ENCODE measurements around the gene ZBED2. TPM values are rescaled to one million over a fixed set of nuclear protein-coding genes. Genes with fewer than 3 reads are reported as not detected.
A peak's percentile ranks its signal among the peaks of the same experiment; 100 is the strongest.

The ZBED2 gene
- total RNA-seq, 1 donor from 2014 or later = 4.9 TPM

DNA sequence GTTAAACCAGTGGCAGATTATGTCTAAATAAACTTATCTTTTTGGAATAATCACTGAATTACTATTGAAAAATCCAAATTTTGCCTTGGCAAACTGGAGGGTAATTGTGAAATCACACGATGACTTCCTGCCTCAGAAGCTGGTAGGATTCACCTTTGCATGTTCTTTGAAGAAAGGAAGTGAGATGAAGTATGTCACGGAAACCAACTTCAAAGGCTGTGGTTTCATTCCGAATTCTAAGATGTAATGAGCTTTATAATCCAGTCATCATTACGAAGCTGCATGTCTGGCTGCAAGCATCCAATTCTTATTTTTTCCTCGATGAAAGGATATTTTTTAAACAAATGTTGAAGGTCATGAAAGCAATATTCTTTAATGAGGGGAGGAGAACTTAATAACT lies 15.0 kb upstream of the ZBED2 start:
- Histone ChIP-seq H3K4me3 (no peak overlapping the region), H3K9me3 (no peaks in the 10 kb centered on the region), H3K27ac (peak overlapping the region; percentile 46), H3K36me3 (no peaks in the 10 kb centered on the region), H3K27me3 (no peaks in the 10 kb centered on the region), H3K4me1 (no peaks in the 10 kb centered on the region)
- intact Hi-C loops (cut with DNase I) = no loop called here
- no peak for DNase-seq (ENCODE audit: extremely low spot score in 2 of 2)
- TF ChIP-seq, protein P1, sequence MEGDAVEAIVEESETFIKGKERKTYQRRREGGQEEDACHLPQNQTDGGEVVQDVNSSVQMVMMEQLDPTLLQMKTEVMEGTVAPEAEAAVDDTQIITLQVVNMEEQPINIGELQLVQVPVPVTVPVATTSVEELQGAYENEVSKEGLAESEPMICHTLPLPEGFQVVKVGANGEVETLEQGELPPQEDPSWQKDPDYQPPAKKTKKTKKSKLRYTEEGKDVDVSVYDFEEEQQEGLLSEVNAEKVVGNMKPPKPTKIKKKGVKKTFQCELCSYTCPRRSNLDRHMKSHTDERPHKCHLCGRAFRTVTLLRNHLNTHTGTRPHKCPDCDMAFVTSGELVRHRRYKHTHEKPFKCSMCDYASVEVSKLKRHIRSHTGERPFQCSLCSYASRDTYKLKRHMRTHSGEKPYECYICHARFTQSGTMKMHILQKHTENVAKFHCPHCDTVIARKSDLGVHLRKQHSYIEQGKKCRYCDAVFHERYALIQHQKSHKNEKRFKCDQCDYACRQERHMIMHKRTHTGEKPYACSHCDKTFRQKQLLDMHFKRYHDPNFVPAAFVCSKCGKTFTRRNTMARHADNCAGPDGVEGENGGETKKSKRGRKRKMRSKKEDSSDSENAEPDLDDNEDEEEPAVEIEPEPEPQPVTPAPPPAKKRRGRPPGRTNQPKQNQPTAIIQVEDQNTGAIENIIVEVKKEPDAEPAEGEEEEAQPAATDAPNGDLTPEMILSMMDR (IDR thresholded peaks at IDR 0.05) = no peak
- TF ChIP-seq POLR2AphosphoS5 (IDR thresholded peaks at IDR 0.05; ENCODE audit: insufficient read depth in 1 of 2, low read depth in 1 of 2) (peak in 1 of 2 donors; percentile 5), POLR2A (IDR thresholded peaks at IDR 0.05) (no peak)

DNA sequence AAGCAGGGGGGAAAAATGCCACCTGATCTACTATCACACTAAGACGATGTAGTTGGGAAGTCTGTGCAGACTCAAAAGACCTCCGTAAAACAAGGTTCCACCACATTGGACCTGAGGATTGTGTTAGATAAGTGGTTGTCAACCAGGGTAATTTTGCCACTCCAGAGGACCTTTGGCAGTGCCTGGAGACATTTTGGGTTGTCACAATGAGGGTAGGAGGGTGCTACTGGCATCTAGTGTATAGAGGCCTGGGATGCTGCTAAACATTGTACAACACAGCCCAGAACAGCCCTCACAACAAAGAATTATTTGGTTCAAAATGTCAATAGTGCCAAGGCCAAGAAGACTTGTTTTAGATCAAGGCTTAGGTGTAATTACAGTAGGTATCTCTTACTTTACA lies 14.6 kb upstream of the ZBED2 start:
- intact Hi-C loops (cut with DNase I) = no loop called here
- Histone ChIP-seq H3K36me3 (no peaks in the 10 kb centered on the region), H3K27me3 (no peaks in the 10 kb centered on the region), H3K4me3 (no peak overlapping the region), H3K4me1 (no peaks in the 10 kb centered on the region), H3K9me3 (no peaks in the 10 kb centered on the region), H3K27ac (peak overlapping the region; percentile 46)
- TF ChIP-seq POLR2AphosphoS5 (IDR thresholded peaks at IDR 0.05; ENCODE audit: insufficient read depth in 1 of 2, low read depth in 1 of 2) = no peak
- TF ChIP-seq, protein P1 (IDR thresholded peaks at IDR 0.05) = no peak
- no peak for DNase-seq (ENCODE audit: extremely low spot score in 2 of 2)

DNA sequence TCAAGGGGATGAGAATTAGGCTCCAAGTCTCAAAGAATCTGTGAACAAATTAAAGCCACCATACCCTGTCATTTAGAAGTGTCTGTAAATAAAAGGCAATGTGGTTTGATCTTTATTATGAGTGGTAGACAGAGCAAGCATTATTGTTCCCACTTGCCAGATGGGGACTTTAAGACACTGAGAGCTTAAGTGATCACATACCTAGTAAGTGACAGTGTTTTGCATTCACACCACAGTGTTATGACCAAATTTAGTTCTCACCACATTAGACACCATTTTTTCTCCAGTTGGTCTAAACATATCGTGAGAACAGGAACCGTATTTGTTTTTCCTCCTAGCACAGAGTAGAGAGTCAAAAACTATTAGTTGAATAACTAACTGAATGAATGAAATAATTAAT lies 13.2 kb upstream of the ZBED2 start:
- no peaks in the 10 kb centered on the region for H3K4me1 ChIP-seq
- intact Hi-C loops (cut with DNase I) = no loop called here
- H3K4me3 ChIP-seq = no peak overlapping the region
- H3K27ac ChIP-seq = no peak overlapping the region
- TF ChIP-seq POLR2A (IDR thresholded peaks at IDR 0.05) = no peak
- TF ChIP-seq POLR2AphosphoS5 (IDR thresholded peaks at IDR 0.05; ENCODE audit: insufficient read depth in 1 of 2, low read depth in 1 of 2) = no peak
- TF ChIP-seq, protein P1 (IDR thresholded peaks at IDR 0.05) = no peak
- DNase-seq (ENCODE audit: extremely low spot score in 2 of 2) = no peak
- no peaks in the 10 kb centered on the region for H3K9me3 ChIP-seq
- no peaks in the 10 kb centered on the region for H3K36me3 ChIP-seq
- no peaks in the 10 kb centered on the region for H3K27me3 ChIP-seq

DNA sequence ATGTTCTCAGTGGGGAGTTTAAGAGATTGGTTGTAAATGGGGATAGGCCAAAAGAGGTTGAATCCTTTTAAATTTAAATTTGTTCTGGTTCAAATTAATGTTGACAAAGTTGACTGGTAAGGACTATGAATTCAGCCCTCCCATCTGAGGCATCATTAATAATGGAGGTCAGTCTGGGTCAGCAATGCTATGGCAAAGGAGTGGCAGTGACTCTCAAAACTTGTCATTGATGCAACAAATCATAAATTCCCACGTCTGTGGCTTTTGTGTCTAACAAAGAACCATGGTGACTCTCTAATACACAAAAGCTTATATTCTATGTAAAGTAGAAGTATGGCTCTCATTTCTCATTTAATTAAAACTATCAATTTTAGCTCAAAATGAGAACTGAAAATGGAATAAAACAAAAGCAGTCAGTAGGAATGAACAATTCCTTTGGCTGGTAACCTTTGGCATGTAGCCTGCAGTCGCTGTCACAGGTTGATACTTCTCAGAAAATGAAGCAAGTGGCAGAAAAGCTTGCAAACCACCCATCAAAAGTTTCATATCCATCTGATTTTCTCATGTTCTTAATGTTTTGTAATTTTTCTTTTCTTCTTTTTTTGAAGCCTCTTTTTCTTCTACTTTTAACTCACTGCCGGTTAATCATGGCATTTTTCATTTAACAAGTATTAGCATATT lies 12.2 kb upstream of the ZBED2 start:
- H3K27ac ChIP-seq = no peak overlapping the region
- DNase-seq (ENCODE audit: extremely low spot score in 2 of 2) = no peak
- H3K4me1 ChIP-seq = no peaks in the 10 kb centered on the region
- H3K4me3 ChIP-seq = no peak overlapping the region
- H3K9me3 ChIP-seq = no peaks in the 10 kb centered on the region
- TF ChIP-seq, protein P1 (IDR thresholded peaks at IDR 0.05) = no peak
- TF ChIP-seq POLR2AphosphoS5 (IDR thresholded peaks at IDR 0.05; ENCODE audit: insufficient read depth in 1 of 2, low read depth in 1 of 2) (no peak), POLR2A (IDR thresholded peaks at IDR 0.05) (no peak)
- no peaks in the 10 kb centered on the region for H3K27me3 ChIP-seq
- intact Hi-C loops (cut with DNase I) = no loop called here
- no peaks in the 10 kb centered on the region for H3K36me3 ChIP-seq

DNA sequence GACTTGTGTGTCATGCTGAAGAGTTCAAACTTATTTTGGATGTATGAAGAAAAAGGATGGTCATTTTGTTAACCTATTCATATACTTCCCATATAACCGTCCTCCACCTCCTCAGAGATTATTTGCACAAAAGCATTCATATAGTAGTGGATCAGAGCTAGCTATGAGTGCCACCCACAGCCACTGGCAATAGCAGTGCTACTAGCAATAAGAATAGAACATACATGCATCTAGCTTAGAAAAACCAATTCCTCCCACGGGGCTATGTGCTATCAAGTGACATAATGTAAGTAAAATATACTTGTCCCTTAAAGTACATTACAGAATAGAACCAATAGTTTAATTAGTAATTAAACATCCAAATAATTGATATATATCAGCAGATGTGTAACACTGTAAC lies 10.3 kb upstream of the ZBED2 start:
- intact Hi-C loops (cut with DNase I) = no loop called here
- Histone ChIP-seq H3K9me3 (no peaks in the 10 kb centered on the region), H3K4me3 (no peak overlapping the region), H3K4me1 (no peaks in the 10 kb centered on the region), H3K27me3 (no peaks in the 10 kb centered on the region), H3K36me3 (no peaks in the 10 kb centered on the region), H3K27ac (no peak overlapping the region)
- no peak for DNase-seq (ENCODE audit: extremely low spot score in 2 of 2)
- TF ChIP-seq POLR2A (IDR thresholded peaks at IDR 0.05) (no peak), POLR2AphosphoS5 (IDR thresholded peaks at IDR 0.05; ENCODE audit: insufficient read depth in 1 of 2, low read depth in 1 of 2) (no peak)
- TF ChIP-seq, protein P1 (IDR thresholded peaks at IDR 0.05) = no peak

All from vagina (tissue), 2 donors.